ENCODE data around the gene P2RX5.

P2RX5 gene

GRCh38 chr17:3639981-3640596 lies 55.9 kb downstream of the P2RX5 start:
- no peak for DNase-seq (ENCODE audit: low spot score)
- TF ChIP-seq CTCF (IDR thresholded peaks at IDR 0.05; ENCODE audit: extremely low read depth, missing control alignments): no peak

- no peak for TF ChIP-seq CTCF (IDR thresholded peaks at IDR 0.05; ENCODE audit: extremely low read depth, missing control alignments)
- DNase-seq (ENCODE audit: low spot score): no peak
These were observed 59.0 kb downstream of the P2RX5 start for GRCh38 chr17:3636908-3637373.

- TF ChIP-seq CTCF (IDR thresholded peaks at IDR 0.05; ENCODE audit: extremely low read depth, missing control alignments): no peak
- DNase-seq (ENCODE audit: low spot score): peak; percentile 99
These were observed 59.6 kb downstream of the P2RX5 start, which contains the start of the genes CTNS and SHPK for GRCh38 chr17:3636154-3636907. TSS of gene CTNS (plus strand) at chr17:3636760. CDS start at chr17:3640207, 3,447 bp downstream. TSS of gene SHPK (minus strand) at chr17:3636250. CDS start at chr17:3636219, 31 bp downstream.

- TF ChIP-seq CTCF (IDR thresholded peaks at IDR 0.05; ENCODE audit: extremely low read depth, missing control alignments): no peak
- no peak for DNase-seq (ENCODE audit: low spot score)
These were observed 60.3 kb downstream of the P2RX5 start for GRCh38 chr17:3635474-3636153.

- no peak for DNase-seq (ENCODE audit: low spot score)
- TF ChIP-seq CTCF (IDR thresholded peaks at IDR 0.05; ENCODE audit: extremely low read depth, missing control alignments): no peak
These were observed 63.7 kb downstream of the P2RX5 start for GRCh38 chr17:3632287-3632686.

GRCh38 chr17:3630781-3631180 lies 65.2 kb downstream of the P2RX5 start:
- no peak for DNase-seq (ENCODE audit: low spot score)
- TF ChIP-seq CTCF (IDR thresholded peaks at IDR 0.05; ENCODE audit: extremely low read depth, missing control alignments): no peak

- DNase-seq (ENCODE audit: low spot score): no peak
These were observed 68.2 kb downstream of the P2RX5 start for GRCh38 chr17:3627769-3628167.

More at GRCh38 chr17:3627769-3628167, 68.2 kb downstream of the P2RX5 start:
- no peak for TF ChIP-seq CTCF (IDR thresholded peaks at IDR 0.05; ENCODE audit: extremely low read depth, missing control alignments)
